HG03108 (cell line): ENCODE data around the gene SPRYD3.
"Not testable (repeated sequence)": the region's sequence is repeated elsewhere in the genome, so short reads cannot be mapped to it uniquely, and the experiment has no call there.

ENCODE experiments used
- ATAC-seq: cut with Tn5 transposase; IDR thresholded peaks from one replicate; pipeline ENCODE4 v1.9.1; 2021; ENCODE audit warnings: moderate library complexity; ENCODE audit not compliant: unreplicated experiment

SPRYD3 gene

GRCh38 chr12:53101931-53102781 is 23.0 kb upstream of the SPRYD3 start:
- ATAC-seq = no peak

- ATAC-seq = no peak
These were observed 22.1 kb upstream of the SPRYD3 start for GRCh38 chr12:53101266-53101665.

DNA sequence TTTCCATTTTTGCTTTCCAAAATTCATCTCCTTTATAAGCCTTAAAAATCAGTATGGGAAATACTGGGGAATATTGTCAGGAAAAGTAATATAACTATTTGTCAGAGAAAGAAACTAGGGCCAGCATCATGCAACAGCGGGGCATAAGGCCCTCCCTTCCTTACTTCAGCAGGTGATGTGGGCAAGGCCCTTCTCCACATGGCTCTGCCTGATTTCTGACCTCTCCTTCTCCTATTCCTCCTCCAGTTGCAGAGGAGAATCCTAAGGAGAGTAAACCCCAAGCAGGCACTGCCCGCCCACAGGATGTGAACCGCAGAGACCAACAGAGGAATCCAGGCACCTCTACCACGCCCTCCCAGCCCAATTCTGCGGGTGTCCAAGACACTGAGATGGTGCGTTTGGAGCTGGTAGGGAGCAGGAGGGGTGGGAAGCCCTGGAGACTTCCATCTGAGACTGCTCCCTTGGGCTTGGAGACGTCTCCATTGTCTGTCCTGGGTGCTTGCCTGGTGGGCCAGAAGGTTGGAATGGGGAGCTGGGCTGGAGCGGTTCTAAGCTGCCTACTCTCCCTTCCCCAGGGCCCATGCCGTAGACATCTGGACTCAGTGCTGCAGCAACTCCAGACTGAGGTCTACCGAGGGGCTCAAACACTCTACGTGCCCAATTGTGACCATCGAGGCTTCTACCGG is 21.4 kb upstream of the SPRYD3 start:
- no peak for ATAC-seq

- no peak for ATAC-seq
These were observed 20.1 kb upstream of the SPRYD3 start for GRCh38 chr12:53099071-53099882.

DNA sequence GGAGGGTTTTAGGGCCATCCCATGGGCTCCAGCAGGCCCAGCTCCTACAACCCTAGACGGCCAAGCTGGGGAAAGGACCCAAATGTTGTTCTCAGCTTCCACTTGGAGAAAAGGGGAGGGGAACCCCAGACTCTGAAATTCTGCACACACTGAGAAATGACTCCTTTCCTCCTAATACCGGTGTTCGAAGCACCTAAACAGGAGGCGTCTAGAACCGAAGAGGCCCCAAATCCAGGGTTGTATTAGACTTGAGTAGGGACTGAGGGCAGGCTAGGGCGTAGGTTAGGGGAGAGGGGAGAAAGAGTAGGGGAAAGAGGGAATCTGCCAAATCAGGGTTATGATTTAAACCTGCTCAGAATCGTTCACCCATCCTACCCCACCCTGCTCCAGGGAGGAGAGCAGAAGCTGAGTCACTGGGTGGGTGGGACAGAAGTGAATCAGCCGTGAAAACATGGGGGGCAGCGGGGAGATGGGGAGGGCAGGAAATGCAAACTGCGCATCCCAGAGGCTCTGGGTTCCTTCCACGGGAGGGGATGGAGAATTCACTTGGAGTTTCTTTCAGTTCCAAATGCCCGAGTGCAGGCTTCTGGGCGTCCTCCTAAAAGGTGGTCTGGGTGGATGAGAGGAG is 19.3 kb upstream of the SPRYD3 start:
- no peak for ATAC-seq

DNA sequence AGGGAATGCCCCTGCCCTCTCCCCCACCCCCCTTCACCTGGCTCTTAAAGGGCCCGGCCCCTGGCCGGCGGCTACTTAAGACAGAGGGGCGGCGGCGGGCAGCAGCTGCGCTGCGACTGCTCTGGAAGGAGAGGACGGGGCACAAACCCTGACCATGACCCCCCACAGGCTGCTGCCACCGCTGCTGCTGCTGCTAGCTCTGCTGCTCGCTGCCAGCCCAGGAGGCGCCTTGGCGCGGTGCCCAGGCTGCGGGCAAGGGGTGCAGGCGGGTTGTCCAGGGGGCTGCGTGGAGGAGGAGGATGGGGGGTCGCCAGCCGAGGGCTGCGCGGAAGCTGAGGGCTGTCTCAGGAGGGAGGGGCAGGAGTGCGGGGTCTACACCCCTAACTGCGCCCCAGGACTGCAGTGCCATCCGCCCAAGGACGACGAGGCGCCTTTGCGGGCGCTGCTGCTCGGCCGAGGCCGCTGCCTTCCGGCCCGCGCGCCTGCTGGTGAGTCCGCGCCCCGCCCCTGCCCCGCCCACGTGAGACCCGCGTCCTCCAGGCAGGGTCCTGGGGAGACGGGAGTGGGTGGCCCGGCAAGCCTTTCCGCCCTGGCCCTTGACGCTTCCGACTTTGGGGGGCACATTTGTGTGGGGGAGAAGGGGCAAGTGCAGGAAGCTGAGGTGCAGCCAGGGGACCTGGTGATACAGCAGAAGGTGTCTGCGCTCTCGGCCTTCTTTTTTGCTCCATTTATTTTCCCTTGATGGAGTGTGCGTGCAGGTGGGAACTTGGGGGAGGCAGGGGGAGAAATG is 18.6 kb upstream of the SPRYD3 start, which contains the start of gene IGFBP6:
TSS of gene IGFBP6 (plus strand) at position 104 of the 790 bp plus-strand sequence. CDS start at position 155, 51 bp downstream.
- ATAC-seq = no peak

DNA sequence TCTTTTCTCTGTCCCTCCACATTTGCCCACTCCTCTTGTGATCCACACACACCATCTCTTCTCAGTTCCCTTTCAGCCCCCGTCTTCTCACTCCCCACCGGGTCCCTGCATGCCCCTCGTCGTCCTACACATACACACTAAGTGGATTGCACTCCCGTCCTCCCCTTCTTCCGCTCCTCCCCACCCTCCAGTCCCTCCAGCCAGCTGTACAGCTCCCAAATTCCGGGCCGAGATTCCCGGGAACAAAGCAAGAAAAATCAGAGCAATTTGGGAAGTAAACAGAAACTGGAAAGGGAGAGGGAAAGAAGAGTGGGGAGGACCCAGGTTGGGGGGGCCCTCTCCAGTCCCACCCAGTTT is 18.0 kb upstream of the SPRYD3 start:
- no peak for ATAC-seq

DNA sequence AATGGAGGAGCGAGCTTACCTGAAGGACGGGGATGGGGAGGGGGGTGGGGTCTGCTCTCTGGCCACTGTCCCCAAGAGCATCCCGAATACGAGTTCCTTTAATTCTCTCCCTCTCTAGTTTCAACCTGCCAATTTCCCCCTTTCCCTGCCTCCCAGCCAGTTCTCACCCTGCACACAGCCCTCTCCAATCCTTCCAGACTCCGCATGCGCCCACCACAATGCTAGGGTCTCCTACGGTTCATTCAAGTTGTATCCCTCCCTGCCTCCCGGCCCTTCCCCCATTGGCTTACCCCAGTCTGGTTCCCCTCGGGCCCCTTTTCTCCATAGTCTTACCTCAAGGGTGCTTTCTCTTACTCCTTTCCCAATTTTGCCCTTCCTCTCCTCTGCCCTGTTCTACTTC is 17.6 kb upstream of the SPRYD3 start:
- no peak for ATAC-seq

DNA sequence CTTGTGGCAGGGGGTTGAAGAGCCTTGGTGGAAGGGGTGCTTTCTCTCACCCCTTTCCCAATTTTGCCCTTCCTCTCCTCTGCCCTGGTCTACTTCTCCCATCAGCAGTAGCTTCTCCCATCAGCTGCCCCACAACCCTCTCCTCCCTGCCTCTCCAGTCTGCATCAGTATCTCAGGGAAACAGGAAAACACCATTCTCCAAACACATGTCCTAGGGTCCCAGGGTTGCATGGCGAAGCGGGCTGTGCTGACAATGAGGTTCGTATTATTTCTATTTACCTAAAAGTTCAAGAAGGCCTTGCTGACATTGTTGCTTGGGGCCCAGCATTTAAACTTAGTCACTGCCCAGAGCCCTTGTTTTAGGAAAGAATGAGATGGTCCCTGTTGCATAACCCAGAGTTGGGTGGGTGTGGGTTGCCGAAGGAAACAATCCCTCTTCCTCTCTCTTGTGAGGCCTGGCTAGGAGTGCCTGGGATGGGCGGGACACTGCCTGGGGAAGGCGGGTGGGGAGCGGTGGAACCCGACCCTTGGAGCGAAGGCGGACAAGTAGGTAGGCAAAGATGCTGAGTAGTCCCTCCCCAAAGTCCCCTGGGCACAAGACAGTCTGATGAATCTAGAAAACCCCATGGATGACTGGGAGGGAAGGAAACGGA is 17.0 kb upstream of the SPRYD3 start:
- no peak for ATAC-seq

GRCh38 chr12:53095596-53095895 is 16.4 kb upstream of the SPRYD3 start:
- ATAC-seq = not testable (repeated sequence)

DNA sequence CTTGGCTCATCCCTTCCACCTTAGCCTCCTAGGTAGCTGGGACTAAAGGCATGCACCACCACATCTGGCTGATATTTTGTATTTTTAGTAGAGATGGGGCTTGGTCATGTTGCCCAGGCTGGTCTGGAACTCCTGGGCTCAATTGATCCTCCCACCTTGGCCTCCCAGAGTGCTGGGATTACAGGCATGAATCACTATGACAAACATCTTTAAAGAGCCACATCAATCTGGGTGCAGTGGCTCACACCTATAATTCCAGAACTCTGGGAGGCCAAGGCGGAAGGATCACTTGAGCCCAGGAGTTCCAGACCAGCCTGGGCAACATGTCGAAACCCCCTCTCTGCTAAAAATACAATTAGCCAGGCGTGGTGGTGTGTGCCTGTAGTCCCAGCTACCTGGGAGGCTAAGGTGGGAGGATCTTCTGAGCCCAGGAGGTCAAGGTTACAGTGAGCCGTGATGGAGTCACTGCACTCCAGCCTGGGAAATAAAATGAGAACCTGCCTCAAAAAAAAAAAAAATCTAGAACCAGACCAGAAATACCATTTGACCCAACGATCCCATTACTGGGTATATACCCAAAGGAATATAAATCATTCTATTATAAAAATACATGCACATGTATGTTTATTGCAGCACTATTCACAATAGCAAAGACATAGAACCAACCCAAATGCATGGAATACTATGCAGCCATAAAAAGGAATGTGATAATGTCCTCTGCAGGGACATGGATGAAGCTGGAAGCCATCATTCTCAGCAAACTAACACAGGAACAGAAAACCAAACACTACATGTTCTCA is 15.8 kb upstream of the SPRYD3 start:
- ATAC-seq = not testable (repeated sequence)

GRCh38 chr12:53094394-53094787 is 15.2 kb upstream of the SPRYD3 start:
- no peak for ATAC-seq

GRCh38 chr12:53093777-53094393 is 14.7 kb upstream of the SPRYD3 start:
- ATAC-seq = no peak

GRCh38 chr12:53091756-53092155 is 12.6 kb upstream of the SPRYD3 start:
- ATAC-seq = no peak

- ATAC-seq = no peak
These were observed 11.4 kb upstream of the SPRYD3 start for GRCh38 chr12:53090554-53090953.

GRCh38 chr12:53090105-53090504 is 10.9 kb upstream of the SPRYD3 start:
- ATAC-seq = no peak

DNA sequence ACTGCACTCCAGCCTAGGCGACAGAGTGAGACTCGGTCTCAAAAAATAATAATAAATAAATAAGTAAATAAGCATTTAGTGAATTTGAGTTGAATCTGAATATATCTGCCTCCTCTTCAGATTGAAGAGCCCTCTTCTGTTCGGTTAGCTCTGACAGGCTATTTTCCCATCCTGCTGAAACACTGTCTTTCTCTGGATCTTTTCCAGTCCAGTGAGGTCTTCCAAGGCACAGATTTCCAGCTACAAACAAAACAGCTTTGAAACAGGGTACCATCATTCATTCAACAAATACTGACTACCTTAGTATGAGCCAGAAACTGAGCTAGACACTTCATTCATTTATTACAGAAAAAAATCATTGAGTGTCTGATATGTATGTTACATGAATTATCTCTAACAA is 7.2 kb upstream of the SPRYD3 start:
- no peak for ATAC-seq

- no peak for ATAC-seq
These were observed 3.5 kb upstream of the SPRYD3 start for GRCh38 chr12:53082637-53083175.
